K562 (cell line): Measurements from ENCODE around the gene ZNF318. TPM values are rescaled to one million over a fixed set of nuclear protein-coding genes. Genes with fewer than 3 reads are reported as not detected.

Source experiments
- ATAC-seq: fragments of 200-7000 bp; cut with Tn5 transposase; 3 replicates; pipeline ENCODE4 v1.9.1; 2020; ENCODE audit warnings: moderate library complexity
- Bru-seq: library from RNA; stranded (reverse); fragments of 400-500 nt; gene quantifications from one replicate; lab custom pipeline; 2021; lab: Mats Ljungman, UMichigan
- BruChase-seq, 2 experiments: library from RNA; stranded (reverse); fragments of 400-500 nt; gene quantifications; one replicate each; lab custom pipeline; 2021; lab: Mats Ljungman, UMichigan
- BruUV-seq: library from RNA; stranded (reverse); fragments of 400-500 nt; replicated peaks from 2 replicates; lab custom pipeline; 2021; lab: Mats Ljungman, UMichigan
- CTCF ChIA-PET: fragments of 300-600 bp; formaldehyde crosslinking; extraction: SDS; loops from one replicate; lab custom pipeline; 2021; ENCODE audit warnings: low intra/inter-chr PET ratio; lab: Yijun Ruan, JAX
- POLR2A ChIA-PET: fragments of 300-600, 350-650 bp; sonication (Branson Sonifier 250); formaldehyde crosslinking; extraction: SDS; loops from one replicate; lab custom pipeline; 2021; ENCODE audit warnings: antibody characterized with exemption, inconsistent platforms; lab: Yijun Ruan, JAX
- DNase-seq, 4 experiments: peaks; one replicate each; pipeline versions ENCODE4 v3.0.0 to v3.0.0-alpha.2; 2011 to 2018; ENCODE audit warnings: low spot score in 3 of 4, mixed read lengths in 3 of 4; ENCODE audit errors: extremely low read depth in 1 of 4
- FAIRE-seq: peaks from 2 replicates; lab custom pipeline; 2011; peaks lifted over from hg19 to GRCh38; lab: Jason Lieb, UNC
- H2AFZ ChIP-seq: 2 replicates; pipeline ENCODE4 v1.6.0; 2011; ENCODE audit warnings: low read depth, low read length, control low read depth, inconsistent platforms
- H3K27ac ChIP-seq: fragments of 200-600 bp; 3 replicates; pipeline ENCODE4 v1.8.0; 2011; ENCODE audit warnings: low read depth, mild to moderate bottlenecking, control low read depth, inconsistent platforms, low read length, moderate library complexity, mixed read lengths; ENCODE audit errors: extremely low read depth
- H3K27me3 ChIP-seq, 2 experiments: fragments of 300-600 bp in 1 of 2; 2 replicates in 1 of 2; 3 replicates in 1 of 2; pipeline versions ENCODE4 v1.6.0 to v1.8.0; 2011; ENCODE audit warnings: inconsistent platforms in 2 of 2, low read length in 2 of 2, mild to moderate bottlenecking in 1 of 2, mixed read lengths in 1 of 2, moderate library complexity in 1 of 2; ENCODE audit not compliant: control insufficient read depth in 2 of 2, insufficient read depth in 2 of 2
- H3K36me3 ChIP-seq: fragments of 300-600 bp; 3 replicates; pipeline ENCODE4 v1.8.0; 2011; ENCODE audit warnings: mild to moderate bottlenecking, low read length, inconsistent platforms; ENCODE audit not compliant: control insufficient read depth, insufficient read depth
- H3K4me1 ChIP-seq, 2 experiments: fragments of 200-600 bp in 1 of 2; replicated peaks in 1 of 2; 2 replicates in 1 of 2; 3 replicates in 1 of 2; pipeline versions ENCODE4 v1.5.1 to v1.8.0; 2011; ENCODE audit warnings: inconsistent platforms in 2 of 2, low read length in 2 of 2, mild to moderate bottlenecking in 1 of 2, mixed read lengths in 1 of 2, moderate library complexity in 1 of 2; ENCODE audit not compliant: control insufficient read depth in 2 of 2, insufficient read depth in 2 of 2
- H3K4me2 ChIP-seq: 2 replicates; pipeline ENCODE4 v1.6.1; 2011; ENCODE audit warnings: low read length, control low read depth, inconsistent platforms, mixed read lengths; ENCODE audit not compliant: insufficient read depth
- H3K4me3 ChIP-seq: fragments of 200-600 bp; sonication (generic), shearing (Covaris generic); 2 replicates; pipeline ENCODE4 v1.5.1; 2016; ENCODE audit warnings: control low read depth, inconsistent platforms
- H3K79me2 ChIP-seq: fragments of 200-600 bp; 3 replicates; pipeline ENCODE4 v1.8.0; 2011; ENCODE audit warnings: low read length, inconsistent platforms; ENCODE audit not compliant: control insufficient read depth, insufficient read depth
- H3K9ac ChIP-seq, 2 experiments: 2 replicates each; pipeline versions ENCODE4 v1.6.0 to v1.6.1; 2011; ENCODE audit warnings: low read depth in 2 of 2, low read length in 2 of 2, control low read depth in 1 of 2, inconsistent platforms in 1 of 2, mild to moderate bottlenecking in 1 of 2, mixed read lengths in 1 of 2; ENCODE audit not compliant: insufficient read depth in 1 of 2
- H3K9me1 ChIP-seq: one replicate; pipeline ENCODE4 v1.6.0; 2011; ENCODE audit warnings: inconsistent platforms, mild to moderate bottlenecking, low read length, moderate library complexity; ENCODE audit not compliant: control insufficient read depth, insufficient read depth
- H3K9me3 ChIP-seq: replicated peaks from 2 replicates; pipeline ENCODE4 v1.5.1; 2011; ENCODE audit warnings: low read depth, low read length, inconsistent platforms; ENCODE audit not compliant: control insufficient read depth, insufficient read depth
- H4K20me1 ChIP-seq: replicated peaks from 2 replicates; pipeline ENCODE4 v1.6.1; 2011; ENCODE audit warnings: low read length, inconsistent platforms, mixed read lengths; ENCODE audit not compliant: control insufficient read depth, insufficient read depth
- MITF ChIP-seq: IDR thresholded peaks from 2 replicates; pipeline ENCODE4 v1.6.1; 2014; ENCODE audit warnings: antibody characterized with exemption
- TFE3 ChIP-seq: fragments of 450-650 bp; formaldehyde crosslinking; IDR thresholded peaks from 2 replicates; pipeline ENCODE4 v1.4.0; 2020; ENCODE audit warnings: mild to moderate bottlenecking, mixed read lengths
- TOE1 ChIP-seq, 2 experiments: fragments of 450-650 bp in 1 of 2; sonication (generic) in 1 of 2; formaldehyde crosslinking in 1 of 2; IDR thresholded peaks; 2 replicates each; pipeline versions ENCODE4 v1.7.1 to v1.8.0; 2016 to 2022; ENCODE audit warnings: borderline replicate concordance in 2 of 2, mild to moderate bottlenecking in 2 of 2, antibody characterized with exemption in 1 of 2, inconsistent platforms in 1 of 2, low read depth in 1 of 2, missing genetic modification reagents in 1 of 2, moderate library complexity in 1 of 2
- ZNF395 ChIP-seq: fragments of 200-800 bp; sonication (Bioruptor generic); IDR thresholded peaks from 2 replicates; pipeline ENCODE4 v1.6.1; 2017; ENCODE audit warnings: missing genetic modification characterization, missing compliant biosample characterization
- ZNF449 ChIP-seq: fragments of 250-450 bp; sonication (Bioruptor Pico); IDR thresholded peaks from 2 replicates; pipeline ENCODE4 v1.8.0; 2022; ENCODE audit warnings: moderate library complexity, mild to moderate bottlenecking, inconsistent platforms
- WGBS: fragments of 100-300 bp; shearing (Covaris generic); methylation state at CpG from one replicate; pipeline ENCODE4 v1.1.6; 2016; ENCODE audit warnings: low coverage, mixed read lengths; ENCODE audit not compliant: insufficient coverage; ENCODE audit errors: missing lambda C conversion rate; 5-methylcytosine and 5-hydroxymethylcytosine counted together
- in situ Hi-C: fragments of 300-500 bp; cut with MboI; formaldehyde crosslinking; loops from 4 replicates; pipeline ENCODE4 v1.15.0; 2018; ENCODE audit warnings: inconsistent platforms, mixed read lengths
- intact Hi-C: fragments of 100-400 bp; cut with micrococcal nuclease; formaldehyde crosslinking; loops from 2 replicates; pipeline ENCODE4 v1.14.2; 2022
- long read RNA-seq, 3 experiments: library from polyadenylated mRNA in 2 of 3; library from RNA in 1 of 3; unstranded in 2 of 3; stranded (forward) in 1 of 3; transcript quantifications; one replicate each; pipeline ENCODE4 v2.0.0, GENCODE V29; 2019 to 2022
- polyA minus RNA-seq, 3 experiments: library from RNA; depleted of rRNA, polyadenylated mRNA; stranded (reverse); fragments of >200 nt; gene quantifications; 2 replicates each; pipeline ENCODE4 v1.2.3, GENCODE V29; 2011
- polyA plus RNA-seq, 8 experiments: library from polyadenylated mRNA; depleted of rRNA in 4 of 8; stranded (reverse) in 5 of 8; unstranded in 3 of 8; fragments of >200 nt; fragmentation: Nextera tagmentation in 2 of 8; fragmentation: Illumina TruSeq in 1 of 8; extraction: Ambion mirVana in 2 of 8; extraction: Trizol in 1 of 8; gene quantifications; 2 replicates each; pipeline versions ENCODE4 v1.2.1 to v1.2.3, GENCODE V29; 2011 to 2014; ENCODE audit warnings: inconsistent platforms in 1 of 8, missing spikeins in 1 of 8
- total RNA-seq, 7 experiments: library from RNA; depleted of rRNA in 6 of 7; stranded (reverse); fragments of >200 nt in 6 of 7; fragmentation: Illumina TruSeq in 2 of 7; extraction: Trizol in 2 of 7; gene quantifications; 2 replicates each; pipeline versions ENCODE4 v1.2.1 to v1.2.3, GENCODE V29; 2011 to 2021; ENCODE audit warnings: low replicate concordance in 1 of 7

Gene ZNF318
- 31.3 and 42.8 TPM in 2 replicates for total RNA-seq (2011; cell fraction: chromatin; rRNA removed; ENCODE audit: low replicate concordance)
- total RNA-seq (2011; cell fraction: nucleolus; rRNA removed): 14.2 and 16.4 TPM in 2 replicates
- 17.2 and 19.3 TPM in 2 replicates for total RNA-seq (2011; cell fraction: nucleoplasm; rRNA removed)
- total RNA-seq (2014; rRNA removed) (7.9 and 10.2 TPM in 2 replicates), total RNA-seq (2014; rRNA removed; fragmentation: Illumina TruSeq; extraction: Trizol) (7.5 and 8.6 TPM in 2 replicates), total RNA-seq (2015; rRNA removed; fragmentation: Illumina TruSeq; extraction: Trizol) (8.4 and 9.2 TPM in 2 replicates), total RNA-seq (2021) (16.9 and 17.8 TPM in 2 replicates), polyA plus RNA-seq (2011; rRNA removed) (19.0 and 24.6 TPM in 2 replicates), polyA plus RNA-seq (2014; fragmentation: Illumina TruSeq; extraction: Trizol) (15.5 and 17.5 TPM in 2 replicates), polyA plus RNA-seq (2014; fragmentation: Nextera tagmentation; extraction: Ambion mirVana) (1 to 10 TPM; 3.2 to 3.6 TPM), polyA plus RNA-seq (2014; rRNA removed) (8.7 and 9.7 TPM in 2 replicates), polyA minus RNA-seq (2011; rRNA and poly(A)+ RNA removed) (36.5 and 39.7 TPM in 2 replicates), Bru-seq, nascent RNA (percentile 70 among the genes with signal in this experiment), BruChase-seq, experiment 1, labeled RNA remaining after a 2-hour chase (percentile 69 among the genes with signal in this experiment), BruChase-seq, experiment 2, labeled RNA remaining after a 6-hour chase (percentile 75 among the genes with signal in this experiment)
- polyA plus RNA-seq (2011; cell fraction: cytosol; rRNA removed): 18.0 and 21.3 TPM in 2 replicates
- 35.5 and 47.6 TPM in 2 replicates for polyA plus RNA-seq (2011; cell fraction: nucleus; rRNA removed)
- 13.6 and 14.5 TPM in 2 replicates for polyA plus RNA-seq (2012)
- 26.8 and 29.1 TPM in 2 replicates for polyA minus RNA-seq (2011; cell fraction: cytosol; rRNA and poly(A)+ RNA removed)
- polyA minus RNA-seq (2011; cell fraction: nucleus; rRNA and poly(A)+ RNA removed): 13.2 and 26.0 TPM in 2 replicates
- long read RNA-seq, experiment 1, full-length matches to known transcripts: 4 of 38 reads
- long read RNA-seq, experiment 1, partial matches to known transcripts: 10 of 38 reads
- long read RNA-seq, experiment 1, other reads (novel, unspliced or antisense): 24 of 38 reads
- long read RNA-seq, experiment 2, full-length matches to known transcripts: 3 of 13 reads
- long read RNA-seq, experiment 2, partial matches to known transcripts: 9 of 13 reads
- long read RNA-seq, experiment 2, other reads (novel, unspliced or antisense): 1 of 13 reads
- long read RNA-seq, experiment 3, partial matches to known transcripts: 5 of 7 reads
- long read RNA-seq, experiment 3, other reads (novel, unspliced or antisense): 2 of 7 reads

GRCh38 chr6:43369174-43370002 is at the start of gene ZNF318:
Gene ZNF318 (minus strand): TSS chr6:43369647. CDS start chr6:43369365, 282 bp downstream.
- H3K27me3 ChIP-seq: no peaks in the 10 kb centered on the region
- CTCF ChIA-PET: interaction anchor here (0.5 to 1.0 kb wide), 2 partner anchors 127 to 458 kb away, joined by 3 read pairs; no protein-coding TSS in a partner anchor
- TF ChIP-seq TOE1 (IDR thresholded peaks at IDR 0.05; ENCODE audit: borderline replicate concordance) (peak; percentile 95), TOE1 (CRISPR knock-in tag; IDR thresholded peaks at IDR 0.05; ENCODE audit: borderline replicate concordance, low read depth) (no peak), TFE3 (peak; percentile 95), ZNF449 (CRISPR knock-in tag) (no peak), MITF (peak; percentile 78), ZNF395 (CRISPR knock-in tag) (peak; percentile 88; the same call in 1 of the 2 replicates)

More at GRCh38 chr6:43369174-43370002, at the start of gene ZNF318:
- ATAC-seq (peak; percentile 97), FAIRE-seq (peak; percentile 84), DNase-seq (peak; percentile 95 to 99 (median 98))
- no peaks in the 10 kb centered on the region for H4K20me1 ChIP-seq
- POLR2A ChIA-PET: interaction anchor here (0.6 to 2.8 kb wide), 14 partner anchors 8 to 459 kb away, joined by 3 to 14 read pairs (median 5); partner anchors contain the start of gene GTPBP2
- peak within 1 kb of the TSS; percentile 71 to 98 for H3K9ac ChIP-seq
- no peaks in the 10 kb centered on the region for H3K9me3 ChIP-seq
- peak within 1 kb of the TSS; percentile 96 for H3K4me2 ChIP-seq
- H3K9me1 ChIP-seq: no peaks in the 10 kb centered on the region
- H2AFZ ChIP-seq: peak within 1 kb of the TSS; percentile 98
- in situ Hi-C loops: no loop called here
- H3K27ac ChIP-seq: peak within 1 kb of the TSS; percentile 82
- peaks cover 12% of the 10 kb centered on the region; the same call in 2 of the 3 replicates for H3K36me3 ChIP-seq
- 1% methylated on average over 71 of the region's 104 CpGs for WGBS
- no TSS peak for BruUV-seq
- peaks cover 18 to 23% of the 10 kb centered on the region in 2 experiments; a peak in 4 of 5 replicates for H3K4me1 ChIP-seq
- intact Hi-C loops: loop anchor here (5.0 kb wide), 1 partner anchor 197 kb away; the partner anchor contains the start of gene SRF
- H3K79me2 ChIP-seq: peaks cover 19% of the 10 kb centered on the region
- peak within 1 kb of the TSS; percentile 71 for H3K4me3 ChIP-seq
